Type B pancreatic cell (in vitro differentiated cells): ENCODE data around the gene GRAMD4. TPM values are rescaled to one million over a fixed set of nuclear protein-coding genes. Genes with fewer than 3 reads are reported as not detected.

ENCODE experiments used
- DNase-seq: peaks from one replicate; pipeline ENCODE4 v3.0.0; 2021; ENCODE audit warnings: mixed read lengths; ENCODE audit not compliant: unreplicated experiment; ENCODE audit errors: extremely low spot score
- H3K27ac Mint-ChIP-seq: 2 replicates; pipeline ENCODE4 v1.8.0; 2021; ENCODE audit warnings: mild to moderate bottlenecking, mixed read lengths
- H3K27me3 Mint-ChIP-seq: 2 replicates; pipeline ENCODE4 v1.8.0; 2021; ENCODE audit warnings: mixed read lengths
- H3K36me3 Mint-ChIP-seq: 2 replicates; pipeline ENCODE4 v1.8.0; 2021; ENCODE audit warnings: mixed read lengths
- H3K4me1 Mint-ChIP-seq: one replicate; pipeline ENCODE4 v1.8.0; 2021; ENCODE audit warnings: mixed read lengths; ENCODE audit not compliant: unreplicated experiment
- H3K4me3 Mint-ChIP-seq: 2 replicates; pipeline ENCODE4 v1.8.0; 2021; ENCODE audit warnings: mild to moderate bottlenecking, mixed read lengths
- H3K9me3 Mint-ChIP-seq: 2 replicates; pipeline ENCODE4 v1.8.0; 2021; ENCODE audit warnings: mixed read lengths
- total RNA-seq: library from RNA; stranded (reverse); gene quantifications from 2 replicates; pipeline ENCODE4 v1.2.1, GENCODE V29; 2021; ENCODE audit warnings: low replicate concordance
- TF ChIP-seq, protein P1 (sequence below): fragments of 200-600 bp; sonication (generic); conservative IDR thresholded peaks from 2 replicates; pipeline ENCODE4 v1.5.0; 2021; ENCODE audit warnings: antibody characterized with exemption, mild to moderate bottlenecking

The GRAMD4 gene
- total RNA-seq, 1 donor from 2014 or later = 56.4 TPM

DNA sequence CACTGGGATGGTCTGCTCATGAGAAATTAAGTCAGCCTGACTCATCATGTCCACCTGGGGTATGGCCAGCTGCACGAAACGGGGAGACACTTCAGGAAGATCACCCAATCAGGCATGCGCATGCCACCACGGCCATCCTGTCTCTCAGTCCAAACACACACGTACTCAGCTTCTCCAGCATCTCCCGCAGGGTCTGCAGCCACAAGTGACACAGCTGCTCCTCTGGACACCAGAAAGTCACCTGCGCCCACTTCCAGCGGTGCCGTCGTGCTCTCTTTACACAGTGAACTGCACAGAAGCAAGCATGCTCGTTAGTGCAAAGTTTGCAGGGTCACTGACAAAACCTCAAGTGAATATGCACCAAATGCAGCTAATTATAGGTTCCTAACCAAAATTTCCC lies 99.7 kb downstream of the GRAMD4 start:
- H3K36me3 Mint-ChIP-seq = peaks cover 28% of the 10 kb centered on the region
- no peak for DNase-seq
- H3K4me3 Mint-ChIP-seq = no peak overlapping the region
- H3K27ac Mint-ChIP-seq = no peak overlapping the region
- H3K9me3 Mint-ChIP-seq = no peaks in the 10 kb centered on the region
- peaks cover 7% of the 10 kb centered on the region for H3K4me1 Mint-ChIP-seq
- TF ChIP-seq, protein P1, sequence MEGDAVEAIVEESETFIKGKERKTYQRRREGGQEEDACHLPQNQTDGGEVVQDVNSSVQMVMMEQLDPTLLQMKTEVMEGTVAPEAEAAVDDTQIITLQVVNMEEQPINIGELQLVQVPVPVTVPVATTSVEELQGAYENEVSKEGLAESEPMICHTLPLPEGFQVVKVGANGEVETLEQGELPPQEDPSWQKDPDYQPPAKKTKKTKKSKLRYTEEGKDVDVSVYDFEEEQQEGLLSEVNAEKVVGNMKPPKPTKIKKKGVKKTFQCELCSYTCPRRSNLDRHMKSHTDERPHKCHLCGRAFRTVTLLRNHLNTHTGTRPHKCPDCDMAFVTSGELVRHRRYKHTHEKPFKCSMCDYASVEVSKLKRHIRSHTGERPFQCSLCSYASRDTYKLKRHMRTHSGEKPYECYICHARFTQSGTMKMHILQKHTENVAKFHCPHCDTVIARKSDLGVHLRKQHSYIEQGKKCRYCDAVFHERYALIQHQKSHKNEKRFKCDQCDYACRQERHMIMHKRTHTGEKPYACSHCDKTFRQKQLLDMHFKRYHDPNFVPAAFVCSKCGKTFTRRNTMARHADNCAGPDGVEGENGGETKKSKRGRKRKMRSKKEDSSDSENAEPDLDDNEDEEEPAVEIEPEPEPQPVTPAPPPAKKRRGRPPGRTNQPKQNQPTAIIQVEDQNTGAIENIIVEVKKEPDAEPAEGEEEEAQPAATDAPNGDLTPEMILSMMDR = no peak
- H3K27me3 Mint-ChIP-seq = no peaks in the 10 kb centered on the region

DNA sequence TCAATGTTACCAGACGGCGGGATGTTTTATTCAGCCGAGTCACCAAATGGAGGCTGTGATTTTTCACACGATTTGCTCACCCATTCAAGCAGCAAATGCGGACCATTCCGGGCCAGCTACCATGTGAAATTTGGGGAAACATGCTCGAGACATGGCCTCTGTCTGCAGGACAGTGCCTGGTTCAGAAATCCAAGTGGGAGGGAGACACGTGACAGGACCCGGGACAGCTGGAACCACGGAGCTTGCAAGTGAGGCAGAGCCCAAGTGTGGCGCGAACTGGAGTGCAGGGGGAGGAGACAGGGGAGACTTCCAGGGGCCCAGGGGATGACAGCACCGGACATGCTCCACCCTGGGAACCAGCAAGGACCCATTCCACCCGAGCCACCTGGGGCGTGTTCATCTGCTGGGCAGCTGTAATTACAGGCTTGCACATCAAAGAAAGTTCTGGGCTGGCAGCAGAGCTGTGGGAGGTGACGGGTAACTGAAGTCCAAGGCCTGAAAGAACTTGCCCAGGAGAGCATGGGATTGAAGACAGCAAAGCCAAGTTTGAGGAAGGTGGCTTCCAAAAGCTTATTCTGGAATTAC lies 101.4 kb downstream of the GRAMD4 start:
- H3K9me3 Mint-ChIP-seq = no peaks in the 10 kb centered on the region
- peaks cover 25% of the 10 kb centered on the region for H3K36me3 Mint-ChIP-seq
- peaks cover 16% of the 10 kb centered on the region for H3K4me1 Mint-ChIP-seq
- H3K27ac Mint-ChIP-seq = no peak overlapping the region
- H3K4me3 Mint-ChIP-seq = no peak overlapping the region
- no peaks in the 10 kb centered on the region for H3K27me3 Mint-ChIP-seq
- TF ChIP-seq, protein P1 = no peak
- DNase-seq = no peak

DNA sequence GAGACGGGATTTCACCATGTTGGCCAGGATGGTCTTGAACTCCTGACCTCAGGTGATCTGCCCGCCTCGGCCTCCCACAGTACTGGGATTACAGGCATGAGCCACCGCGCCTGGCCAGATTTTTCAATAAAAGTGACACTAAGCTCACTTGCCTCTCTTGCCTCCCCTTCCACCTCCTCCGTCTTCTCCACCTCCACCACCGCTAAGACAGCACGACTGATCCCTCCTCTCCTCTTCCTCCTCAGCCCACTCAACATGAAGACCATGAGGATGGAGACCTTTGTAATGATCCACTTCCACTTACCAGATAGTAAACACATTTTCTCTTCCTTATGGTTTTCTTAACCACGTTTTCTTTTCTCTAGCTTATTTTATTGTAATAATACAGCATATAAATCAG lies 103.7 kb downstream of the GRAMD4 start:
- Mint-ChIP-seq H3K27me3 (no peaks in the 10 kb centered on the region), H3K4me1 (peaks cover 21% of the 10 kb centered on the region), H3K27ac (no peak overlapping the region), H3K4me3 (no peak overlapping the region), H3K9me3 (no peaks in the 10 kb centered on the region), H3K36me3 (peaks cover 17% of the 10 kb centered on the region)
- TF ChIP-seq, protein P1 = no peak
- DNase-seq = no peak

DNA sequence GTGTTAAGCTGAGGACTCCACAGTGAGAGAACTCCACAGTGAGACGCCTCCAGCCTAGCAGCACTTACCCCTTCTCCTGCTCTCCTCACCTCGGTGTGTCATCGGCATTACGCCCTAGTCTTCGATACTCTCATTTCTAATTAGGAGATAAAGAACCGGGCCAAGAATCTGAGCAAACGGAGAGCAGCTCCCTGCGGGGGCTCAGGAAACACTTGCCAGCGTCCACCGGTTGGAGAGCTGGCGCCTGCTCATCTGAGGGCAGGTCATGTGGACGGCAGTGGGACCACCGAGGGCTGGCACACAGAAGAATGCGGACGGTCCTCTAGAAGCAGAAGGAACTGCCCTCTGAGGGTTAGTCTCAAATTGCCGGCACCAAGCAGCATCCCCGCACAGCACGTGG lies 104.9 kb downstream of the GRAMD4 start:
- Mint-ChIP-seq H3K4me3 (no peak overlapping the region), H3K27ac (no peak overlapping the region), H3K4me1 (peaks cover 25% of the 10 kb centered on the region), H3K36me3 (peaks cover 12% of the 10 kb centered on the region), H3K27me3 (no peaks in the 10 kb centered on the region), H3K9me3 (no peaks in the 10 kb centered on the region)
- DNase-seq = no peak
- TF ChIP-seq, protein P1 = no peak

DNA sequence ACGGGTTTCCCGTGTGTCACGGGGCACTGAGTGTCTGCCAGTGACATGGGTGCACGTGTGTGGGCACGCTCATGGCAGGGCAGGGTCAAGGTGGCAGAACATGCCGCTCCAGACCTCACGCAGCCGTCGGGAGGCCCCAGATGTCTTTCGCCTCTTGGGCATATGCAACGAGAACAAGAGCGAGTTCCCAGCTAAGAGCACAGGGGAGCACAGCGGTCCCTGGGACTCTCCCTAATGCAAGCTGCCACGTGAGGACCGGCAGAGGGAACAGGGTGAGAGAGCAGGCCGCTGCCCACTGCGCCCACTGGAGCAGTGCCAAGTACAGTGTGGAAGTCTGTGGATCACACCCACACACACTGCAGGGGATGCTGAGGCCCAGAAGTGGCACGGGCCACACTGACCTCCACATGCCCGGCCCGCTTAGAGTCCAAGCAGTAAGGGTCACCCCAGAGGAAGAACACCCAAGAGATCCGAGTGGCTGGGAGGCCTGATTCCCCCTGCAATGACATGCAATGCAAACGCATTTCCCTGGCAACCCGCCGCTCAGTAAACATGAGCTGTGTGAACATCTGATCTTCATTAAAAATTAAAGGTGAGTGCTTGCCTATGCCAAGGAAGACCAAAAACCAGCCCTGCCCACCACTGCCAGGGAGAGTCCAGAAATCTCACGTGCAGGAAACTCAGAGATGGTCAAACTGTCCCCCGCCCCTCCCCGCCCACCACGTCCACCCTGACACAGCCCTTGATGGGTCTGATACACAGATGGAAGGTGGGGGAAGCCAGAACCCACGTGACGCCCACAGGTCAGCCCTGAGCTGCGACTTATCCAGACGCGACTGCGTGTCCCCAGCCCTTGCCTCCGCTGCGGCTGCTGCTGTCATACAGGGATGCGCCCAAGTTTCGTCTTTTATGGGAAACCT lies 106.1 kb downstream of the GRAMD4 start:
- peaks cover 32% of the 10 kb centered on the region for H3K4me1 Mint-ChIP-seq
- H3K27me3 Mint-ChIP-seq = no peaks in the 10 kb centered on the region
- TF ChIP-seq, protein P1 = no peak
- peaks cover 11% of the 10 kb centered on the region for H3K36me3 Mint-ChIP-seq
- H3K9me3 Mint-ChIP-seq = no peaks in the 10 kb centered on the region
- H3K27ac Mint-ChIP-seq = no peak overlapping the region
- H3K4me3 Mint-ChIP-seq = no peak overlapping the region
- no peak for DNase-seq
